Stimulated activated CD8-positive, alpha-beta memory T cell treated with anti-CD3 and anti-CD28 coated beads, Interleukin-15, amount 100 ng/mL, for 48 hours (primary cell): ENCODE data around the gene DOLPP1.
A peak's percentile ranks its signal among the peaks of the same experiment; 100 is the strongest.

Source experiments
- DNase-seq, 2 donors: peaks; one replicate each; pipeline ENCODE4 v3.0.0-alpha.2; 2020; ENCODE audit warnings: low read depth in 2 of 2

Gene DOLPP1

GRCh38 chr9:129064499-129064908, 16.4 kb upstream of the DOLPP1 start:
- no peak for DNase-seq

GRCh38 chr9:129068110-129068509, 12.8 kb upstream of the DOLPP1 start:
- no peak for DNase-seq

GRCh38 chr9:129068990-129069861, 11.7 kb upstream of the DOLPP1 start:
- DNase-seq, result peak; percentile 54 to 55

GRCh38 chr9:129069862-129070641, 10.9 kb upstream of the DOLPP1 start:
- no peak for DNase-seq

GRCh38 chr9:129070696-129071525, 10.0 kb upstream of the DOLPP1 start:
- DNase-seq, result no peak

GRCh38 chr9:129071526-129072126, 9.3 kb upstream of the DOLPP1 start:
- no peak for DNase-seq

GRCh38 chr9:129072171-129072570, 8.7 kb upstream of the DOLPP1 start:
- no peak for DNase-seq

- DNase-seq, result no peak
These were observed 7.5 kb upstream of the DOLPP1 start for GRCh38 chr9:129073404-129073803.

GRCh38 chr9:129074106-129074505, 6.8 kb upstream of the DOLPP1 start:
- no peak for DNase-seq

- DNase-seq, result no peak
These were observed 4.8 kb upstream of the DOLPP1 start for GRCh38 chr9:129075996-129076639.

- no peak for DNase-seq
These were observed 4.3 kb upstream of the DOLPP1 start for GRCh38 chr9:129076640-129077037.

- DNase-seq, result no peak
These were observed 3.7 kb upstream of the DOLPP1 start for GRCh38 chr9:129077236-129077635.

- no peak for DNase-seq
These were observed 2.0 kb upstream of the DOLPP1 start for GRCh38 chr9:129078691-129079503.

- no peak for DNase-seq
These were observed 1.1 kb upstream of the DOLPP1 start for GRCh38 chr9:129079829-129080228.

GRCh38 chr9:129080298-129080600, 662 bp upstream of the DOLPP1 start:
- no peak for DNase-seq

- no peak for DNase-seq
These were observed 535 bp downstream of the DOLPP1 start for GRCh38 chr9:129081388-129081904.

GRCh38 chr9:129084087-129084486, 3.2 kb downstream of the DOLPP1 start:
- DNase-seq, result no peak

- no peak for DNase-seq
These were observed 8.3 kb downstream of the DOLPP1 start for GRCh38 chr9:129089246-129089645.

GRCh38 chr9:129093602-129094386, 12.9 kb downstream of the DOLPP1 start:
- no peak for DNase-seq
